Measurements from ENCODE around the gene KIAA1217.

Gene KIAA1217

DNA sequence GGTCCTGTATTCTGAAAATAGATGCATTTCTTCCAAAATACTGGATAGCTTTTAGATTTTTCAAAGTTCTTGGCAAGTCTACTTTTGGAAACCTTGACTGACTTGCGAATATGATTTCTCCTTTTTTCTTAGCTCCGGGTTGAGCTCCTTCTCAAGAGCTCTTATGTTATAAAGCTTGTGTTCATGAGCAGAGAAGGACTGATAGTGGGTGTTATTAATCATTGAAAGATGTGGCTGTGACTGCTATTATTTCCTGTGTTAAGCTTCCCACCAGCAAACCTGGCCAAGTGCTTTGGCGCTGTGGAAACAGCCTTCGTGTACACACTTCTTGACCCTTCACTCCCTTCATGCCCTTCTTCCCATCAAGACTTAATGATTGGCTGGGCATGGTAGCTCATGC lies 98.2 kb downstream of the KIAA1217 start:
- Histone ChIP-seq H4K20me1 (ENCODE audit: low read depth, low read length) (no peaks in the 10 kb centered on the region), H3K36me3 (ENCODE audit: low read length) (no peaks in the 10 kb centered on the region), H3K9me3 (ENCODE audit: insufficient read depth, low read length) (no peaks in the 10 kb centered on the region), H3K4me2 (ENCODE audit: low read depth, low read length, poor library complexity, severe bottlenecking) (no peak overlapping the region), H3K9me2 (replicated peaks; ENCODE audit: insufficient read depth, low read length) (no peaks in the 10 kb centered on the region), H3F3A (ENCODE audit: insufficient read depth) (no peaks in the 10 kb centered on the region), H3K27me3 (ENCODE audit: low read length) (no peaks in the 10 kb centered on the region), H3K4me3 (ENCODE audit: insufficient read depth, low read length, poor library complexity, severe bottlenecking) (no peak overlapping the region), H3K9ac (ENCODE audit: low read length) (no peak overlapping the region), H3K27ac (ENCODE audit: low read depth, low read length) (no peak overlapping the region), H2AFZ (ENCODE audit: low read depth, low read length, severe bottlenecking) (no peak overlapping the region), H3K79me2 (ENCODE audit: insufficient read depth, low read length) (no peaks in the 10 kb centered on the region)
- no peak for TF ChIP-seq EZH2phosphoT487 (conservative IDR thresholded peaks at IDR 0.05; ENCODE audit: low read length)
- TF ChIP-seq, protein P1, sequence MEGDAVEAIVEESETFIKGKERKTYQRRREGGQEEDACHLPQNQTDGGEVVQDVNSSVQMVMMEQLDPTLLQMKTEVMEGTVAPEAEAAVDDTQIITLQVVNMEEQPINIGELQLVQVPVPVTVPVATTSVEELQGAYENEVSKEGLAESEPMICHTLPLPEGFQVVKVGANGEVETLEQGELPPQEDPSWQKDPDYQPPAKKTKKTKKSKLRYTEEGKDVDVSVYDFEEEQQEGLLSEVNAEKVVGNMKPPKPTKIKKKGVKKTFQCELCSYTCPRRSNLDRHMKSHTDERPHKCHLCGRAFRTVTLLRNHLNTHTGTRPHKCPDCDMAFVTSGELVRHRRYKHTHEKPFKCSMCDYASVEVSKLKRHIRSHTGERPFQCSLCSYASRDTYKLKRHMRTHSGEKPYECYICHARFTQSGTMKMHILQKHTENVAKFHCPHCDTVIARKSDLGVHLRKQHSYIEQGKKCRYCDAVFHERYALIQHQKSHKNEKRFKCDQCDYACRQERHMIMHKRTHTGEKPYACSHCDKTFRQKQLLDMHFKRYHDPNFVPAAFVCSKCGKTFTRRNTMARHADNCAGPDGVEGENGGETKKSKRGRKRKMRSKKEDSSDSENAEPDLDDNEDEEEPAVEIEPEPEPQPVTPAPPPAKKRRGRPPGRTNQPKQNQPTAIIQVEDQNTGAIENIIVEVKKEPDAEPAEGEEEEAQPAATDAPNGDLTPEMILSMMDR (IDR thresholded peaks at IDR 0.05; ENCODE audit: insufficient read depth, low read length, poor library complexity, severe bottlenecking): no peak

DNA sequence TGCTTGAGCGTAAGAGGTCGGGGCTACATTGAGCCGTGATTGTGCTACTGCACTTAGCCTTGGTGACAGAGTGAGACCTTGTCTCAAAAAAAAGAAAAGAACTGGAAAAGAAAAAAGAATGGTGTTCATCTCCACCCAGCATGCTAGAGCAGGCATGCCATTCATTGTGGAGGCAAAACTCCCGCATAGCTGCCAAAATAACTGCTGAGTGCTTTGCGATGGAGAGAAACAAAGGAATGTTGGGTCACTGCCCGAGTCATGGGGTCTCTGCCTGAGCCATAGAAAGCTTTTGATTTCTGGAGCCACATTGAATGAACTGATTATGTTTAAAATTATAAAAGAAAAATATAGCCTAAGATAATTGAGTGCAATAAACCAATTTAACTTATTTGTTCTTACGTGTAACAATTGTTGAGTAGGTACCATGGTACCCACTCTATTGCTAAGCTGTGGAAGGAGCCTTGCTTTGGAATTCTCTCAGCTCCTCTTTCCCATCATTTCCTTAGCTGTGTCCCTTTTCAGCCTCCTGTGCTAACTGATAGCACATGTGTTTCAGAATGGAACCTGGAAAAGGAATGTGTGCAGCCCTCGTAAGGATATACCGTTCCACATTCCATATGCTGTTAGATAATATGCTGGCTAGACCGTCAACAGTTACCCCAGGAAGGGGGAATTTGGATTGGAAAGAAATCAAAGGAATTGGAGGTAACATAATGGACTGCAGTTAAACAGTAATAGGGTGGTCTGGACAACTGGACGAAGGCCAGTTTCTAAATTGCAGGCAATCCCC lies 99.0 kb downstream of the KIAA1217 start:
- Histone ChIP-seq H3K4me3 (ENCODE audit: insufficient read depth, low read length, poor library complexity, severe bottlenecking) (no peak overlapping the region), H3K9me3 (ENCODE audit: insufficient read depth, low read length) (no peaks in the 10 kb centered on the region), H3F3A (ENCODE audit: insufficient read depth) (no peaks in the 10 kb centered on the region), H3K9ac (ENCODE audit: low read length) (no peak overlapping the region), H3K27ac (ENCODE audit: low read depth, low read length) (no peak overlapping the region), H3K27me3 (ENCODE audit: low read length) (no peaks in the 10 kb centered on the region), H4K20me1 (ENCODE audit: low read depth, low read length) (no peaks in the 10 kb centered on the region), H3K79me2 (ENCODE audit: insufficient read depth, low read length) (no peaks in the 10 kb centered on the region), H3K9me2 (replicated peaks; ENCODE audit: insufficient read depth, low read length) (no peaks in the 10 kb centered on the region), H3K4me2 (ENCODE audit: low read depth, low read length, poor library complexity, severe bottlenecking) (no peak overlapping the region), H2AFZ (ENCODE audit: low read depth, low read length, severe bottlenecking) (no peak overlapping the region), H3K36me3 (ENCODE audit: low read length) (no peaks in the 10 kb centered on the region)
- no peak for TF ChIP-seq EZH2phosphoT487 (conservative IDR thresholded peaks at IDR 0.05; ENCODE audit: low read length)
- TF ChIP-seq, protein P1 (IDR thresholded peaks at IDR 0.05; ENCODE audit: insufficient read depth, low read length, poor library complexity, severe bottlenecking): no peak

DNA sequence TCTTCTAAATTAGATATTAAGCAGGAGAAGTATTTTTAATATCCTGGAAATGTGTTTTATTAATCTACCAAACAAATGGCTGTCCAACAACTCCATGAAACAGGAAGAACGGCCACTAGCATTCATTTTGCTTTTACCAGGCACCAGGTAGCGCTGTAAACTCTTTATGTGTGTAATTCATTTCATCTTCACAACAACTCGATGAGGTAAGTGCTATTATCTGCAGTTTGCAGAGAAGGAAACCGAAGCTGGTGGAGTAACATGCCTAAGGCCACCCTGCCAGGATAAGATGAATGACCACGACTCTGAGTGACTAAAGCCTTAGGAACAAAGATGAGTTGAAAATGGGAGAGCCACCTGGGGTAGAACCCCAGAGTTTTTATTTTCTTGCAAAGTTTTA lies 101.2 kb downstream of the KIAA1217 start:
- no peaks in the 10 kb centered on the region for H4K20me1 ChIP-seq (ENCODE audit: low read depth, low read length)
- no peak overlapping the region for H2AFZ ChIP-seq (ENCODE audit: low read depth, low read length, severe bottlenecking)
- no peaks in the 10 kb centered on the region for H3F3A ChIP-seq (ENCODE audit: insufficient read depth)
- H3K9ac ChIP-seq (ENCODE audit: low read length): no peak overlapping the region
- no peaks in the 10 kb centered on the region for H3K27me3 ChIP-seq (ENCODE audit: low read length)
- H3K36me3 ChIP-seq (ENCODE audit: low read length): no peaks in the 10 kb centered on the region
- no peaks in the 10 kb centered on the region for H3K79me2 ChIP-seq (ENCODE audit: insufficient read depth, low read length)
- H3K27ac ChIP-seq (ENCODE audit: low read depth, low read length): no peak overlapping the region
- TF ChIP-seq, protein P1 (IDR thresholded peaks at IDR 0.05; ENCODE audit: insufficient read depth, low read length, poor library complexity, severe bottlenecking): no peak
- TF ChIP-seq EZH2phosphoT487 (conservative IDR thresholded peaks at IDR 0.05; ENCODE audit: low read length): no peak
- H3K9me3 ChIP-seq (ENCODE audit: insufficient read depth, low read length): no peaks in the 10 kb centered on the region
- no peak overlapping the region for H3K4me3 ChIP-seq (ENCODE audit: insufficient read depth, low read length, poor library complexity, severe bottlenecking)
- H3K4me2 ChIP-seq (ENCODE audit: low read depth, low read length, poor library complexity, severe bottlenecking): no peak overlapping the region
- H3K9me2 ChIP-seq (replicated peaks; ENCODE audit: insufficient read depth, low read length): no peaks in the 10 kb centered on the region
